Ascending aorta (tissue), 2 donors: Measurements from ENCODE around the gene MTG1. TPM values are rescaled to one million over a fixed set of nuclear protein-coding genes. Genes with fewer than 3 reads are reported as not detected.
"Not testable (repeated sequence)": the region's sequence is repeated elsewhere in the genome, so short reads cannot be mapped to it uniquely, and the experiment has no call there.

Source experiments
- DNase-seq, 2 donors: peaks; one replicate each; pipeline ENCODE4 v3.0.0-alpha.2; 2019; ENCODE audit warnings: low spot score in 2 of 2
- H3K27ac ChIP-seq, 2 donors: fragments of 200-600 bp; sonication (generic); one replicate each; pipeline ENCODE4 v1.5.1; 2016 to 2017; ENCODE audit warnings: mild to moderate bottlenecking in 1 of 2
- H3K27me3 ChIP-seq: fragments of 200-600 bp; sonication (generic); one replicate; pipeline ENCODE4 v1.5.1; 2017
- H3K36me3 ChIP-seq, 2 donors: fragments of 200-600 bp; sonication (generic); one replicate each; pipeline ENCODE4 v1.5.1; 2016
- H3K4me1 ChIP-seq, 2 donors: fragments of 200-600 bp; sonication (generic); one replicate each; pipeline ENCODE4 v1.5.1; 2016 to 2017; ENCODE audit warnings: mild to moderate bottlenecking in 1 of 2
- H3K4me3 ChIP-seq, 2 donors: fragments of 200-600 bp; sonication (generic); one replicate each; pipeline ENCODE4 v1.5.1; 2016 to 2017; ENCODE audit warnings: mild to moderate bottlenecking in 1 of 2
- H3K9me3 ChIP-seq, 2 donors: fragments of 200-600 bp; sonication (generic); one replicate each; pipeline ENCODE4 v1.5.1; 2016
- intact Hi-C: fragments of 100-400 bp; cut with DNase I; formaldehyde crosslinking; loops from one replicate; pipeline ENCODE4 v1.15.1; 2023
- total RNA-seq: library from RNA; depleted of rRNA; stranded (reverse); fragments of >200 nt; gene quantifications from one replicate; pipeline ENCODE4 v1.1.0, GENCODE V29; 2016
- TF ChIP-seq, protein P1 (sequence below), 3 experiments: fragments of 200-600 bp in 2 of 3; fragments of 450-650 bp in 1 of 3; sonication (generic) in 2 of 3; IDR thresholded peaks; one replicate each; pipeline ENCODE4 v1.5.1; 2016 to 2019; ENCODE audit warnings: antibody characterized with exemption in 3 of 3, mild to moderate bottlenecking in 1 of 3, moderate library complexity in 1 of 3

MTG1 gene
- total RNA-seq, 1 donor from 2014 or later, result 37.8 TPM

- peaks cover 0 to 6% of the 10 kb centered on the region in 2 donors for H3K4me1 ChIP-seq
- intact Hi-C loops, result no loop called here
- H3K9me3 ChIP-seq, result no peaks in the 10 kb centered on the region
- no peak overlapping the region for H3K27ac ChIP-seq
- H3K36me3 ChIP-seq, result no peaks in the 10 kb centered on the region
- TF ChIP-seq, protein P1, sequence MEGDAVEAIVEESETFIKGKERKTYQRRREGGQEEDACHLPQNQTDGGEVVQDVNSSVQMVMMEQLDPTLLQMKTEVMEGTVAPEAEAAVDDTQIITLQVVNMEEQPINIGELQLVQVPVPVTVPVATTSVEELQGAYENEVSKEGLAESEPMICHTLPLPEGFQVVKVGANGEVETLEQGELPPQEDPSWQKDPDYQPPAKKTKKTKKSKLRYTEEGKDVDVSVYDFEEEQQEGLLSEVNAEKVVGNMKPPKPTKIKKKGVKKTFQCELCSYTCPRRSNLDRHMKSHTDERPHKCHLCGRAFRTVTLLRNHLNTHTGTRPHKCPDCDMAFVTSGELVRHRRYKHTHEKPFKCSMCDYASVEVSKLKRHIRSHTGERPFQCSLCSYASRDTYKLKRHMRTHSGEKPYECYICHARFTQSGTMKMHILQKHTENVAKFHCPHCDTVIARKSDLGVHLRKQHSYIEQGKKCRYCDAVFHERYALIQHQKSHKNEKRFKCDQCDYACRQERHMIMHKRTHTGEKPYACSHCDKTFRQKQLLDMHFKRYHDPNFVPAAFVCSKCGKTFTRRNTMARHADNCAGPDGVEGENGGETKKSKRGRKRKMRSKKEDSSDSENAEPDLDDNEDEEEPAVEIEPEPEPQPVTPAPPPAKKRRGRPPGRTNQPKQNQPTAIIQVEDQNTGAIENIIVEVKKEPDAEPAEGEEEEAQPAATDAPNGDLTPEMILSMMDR (IDR thresholded peaks at IDR 0.05), result no peak
- no peak overlapping the region for H3K4me3 ChIP-seq
- H3K27me3 ChIP-seq, result no peaks in the 10 kb centered on the region
- DNase-seq, result no peak
Measured at GRCh38 chr10:133384071-133384470, 9.9 kb upstream of the MTG1 start.

DNA sequence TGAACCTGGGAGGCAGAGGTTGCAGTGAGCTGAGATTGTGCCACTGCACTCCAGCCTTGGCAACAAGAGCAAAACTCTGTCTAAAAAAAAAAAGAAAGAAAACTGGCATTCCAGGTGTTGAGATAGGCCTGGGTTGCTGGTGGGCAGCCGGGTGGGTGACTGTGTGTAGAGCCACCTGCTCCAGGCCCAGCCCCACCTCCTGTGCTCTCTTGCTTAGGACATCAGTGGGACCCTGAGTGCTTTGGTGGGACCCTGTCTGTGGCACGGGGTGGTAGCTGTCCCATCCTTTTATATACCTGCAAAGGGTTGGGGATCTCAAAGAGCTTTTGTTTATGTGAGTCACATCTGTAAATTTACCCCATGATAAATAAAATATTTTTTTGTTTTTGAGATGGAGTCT lies 8.7 kb upstream of the MTG1 start:
- Histone ChIP-seq H3K27ac (no peak overlapping the region), H3K27me3 (no peaks in the 10 kb centered on the region), H3K4me3 (no peak overlapping the region), H3K4me1 (no peaks in the 10 kb centered on the region), H3K9me3 (no peaks in the 10 kb centered on the region), H3K36me3 (peaks cover 0 to 3% of the 10 kb centered on the region in 2 donors)
- no peak for DNase-seq
- intact Hi-C loops, result no loop called here
- TF ChIP-seq, protein P1 (IDR thresholded peaks at IDR 0.05), result no peak

- H3K4me3 ChIP-seq, H3K27ac ChIP-seq, H3K9me3 ChIP-seq, intact Hi-C loops, DNase-seq, H3K36me3 ChIP-seq, H3K4me1 ChIP-seq, H3K27me3 ChIP-seq: not testable (repeated sequence)
Measured at GRCh38 chr10:133386951-133387350, 7.0 kb upstream of the MTG1 start.

GRCh38 chr10:133388236-133388972 lies 5.6 kb upstream of the MTG1 start:
- Histone ChIP-seq H3K27me3 (no peaks in the 10 kb centered on the region), H3K27ac (no peak overlapping the region), H3K9me3 (no peaks in the 10 kb centered on the region), H3K4me1 (peaks cover 0 to 2% of the 10 kb centered on the region in 2 donors), H3K36me3 (peaks cover 0 to 3% of the 10 kb centered on the region in 2 donors), H3K4me3 (no peak overlapping the region)
- TF ChIP-seq, protein P1 (IDR thresholded peaks at IDR 0.05), result no peak
- intact Hi-C loops, result no loop called here
- no peak for DNase-seq

- H3K9me3 ChIP-seq, result no peaks in the 10 kb centered on the region
- H3K36me3 ChIP-seq, result peaks cover 0 to 3% of the 10 kb centered on the region in 2 donors
- H3K4me3 ChIP-seq, result peak overlapping the region in 1 of 2 donors; percentile 41
- intact Hi-C loops, result no loop called here
- H3K4me1 ChIP-seq, result peaks cover 0 to 5% of the 10 kb centered on the region in 2 donors
- TF ChIP-seq, protein P1 (IDR thresholded peaks at IDR 0.05), result no peak
- H3K27ac ChIP-seq, result no peak overlapping the region
- H3K27me3 ChIP-seq, result no peaks in the 10 kb centered on the region
- no peak for DNase-seq
Measured at GRCh38 chr10:133388973-133389818, 4.8 kb upstream of the MTG1 start.
